HepG2 (cell line): ENCODE data around the gene CARMIL3. TPM values are rescaled to one million over a fixed set of nuclear protein-coding genes. Genes with fewer than 3 reads are reported as not detected.
A peak's percentile ranks its signal among the peaks of the same experiment; 100 is the strongest.

Experiments
- AGO2 ChIP-seq: fragments of 200-400 bp; formaldehyde crosslinking; optimal IDR thresholded peaks from 2 replicates; pipeline ENCODE3; 2017; ENCODE audit warnings: mild to moderate bottlenecking, low read depth, low read length, moderate library complexity
- EED ChIP-seq: sonication (generic); formaldehyde crosslinking; IDR thresholded peaks from 2 replicates; pipeline ENCODE4 v1.5.0; 2020; ENCODE audit warnings: mild to moderate bottlenecking, missing genetic modification reagents
- ETV5 ChIP-seq: IDR thresholded peaks from 2 replicates; pipeline ENCODE4 v1.6.1; 2018; ENCODE audit warnings: missing biosample characterization, missing genetic modification reagents, inconsistent platforms, borderline replicate concordance
- GZF1 ChIP-seq: sonication (generic); formaldehyde crosslinking; IDR thresholded peaks from 2 replicates; pipeline ENCODE4 v1.5.1; 2020; ENCODE audit warnings: mild to moderate bottlenecking, missing genetic modification reagents
- KDM5A ChIP-seq: fragments of 200-600 bp; sonication (generic); IDR thresholded peaks from 2 replicates; pipeline ENCODE4 v1.7.0; 2018; ENCODE audit warnings: antibody characterized with exemption, mild to moderate bottlenecking, low read length, borderline replicate concordance
- MTF1 ChIP-seq: sonication (generic); formaldehyde crosslinking; IDR thresholded peaks from 2 replicates; pipeline ENCODE4 v1.5.0; 2020; ENCODE audit warnings: missing genetic modification reagents
- MXI1 ChIP-seq: IDR thresholded peaks from 3 replicates; pipeline ENCODE4 v1.6.1; 2012; ENCODE audit warnings: low read depth, low read length, inconsistent platforms, borderline replicate concordance
- PAWR ChIP-seq: sonication (generic); formaldehyde crosslinking; IDR thresholded peaks from 2 replicates; pipeline ENCODE4 v1.4.0; 2020; ENCODE audit warnings: missing genetic modification reagents, mild to moderate bottlenecking, borderline replicate concordance
- POLR2AphosphoS2 ChIP-seq: IDR thresholded peaks from 2 replicates; pipeline ENCODE4 v1.6.1; 2011; ENCODE audit warnings: low read depth, low read length, improper control_type of control experiment
- RARG ChIP-seq: sonication (generic); formaldehyde crosslinking; IDR thresholded peaks from 2 replicates; pipeline ENCODE4 v1.4.0; 2020; ENCODE audit warnings: low read depth, mild to moderate bottlenecking, missing genetic modification reagents
- SIN3A ChIP-seq: IDR thresholded peaks from 2 replicates; pipeline ENCODE4 v1.6.1; 2011; ENCODE audit warnings: low read depth, mild to moderate bottlenecking, control low read depth, low read length, borderline replicate concordance
- TBP ChIP-seq: sonication (generic); formaldehyde crosslinking; IDR thresholded peaks from 2 replicates; pipeline ENCODE4 v1.5.0; 2020; ENCODE audit warnings: missing genetic modification reagents
- U2AF1 ChIP-seq: fragments of 200-400 bp; formaldehyde crosslinking; optimal IDR thresholded peaks from 2 replicates; pipeline ENCODE3; 2017; ENCODE audit warnings: mild to moderate bottlenecking, low read depth, low read length
- ZNF20 ChIP-seq: sonication (generic); formaldehyde crosslinking; IDR thresholded peaks from 2 replicates; pipeline ENCODE4 v1.4.0; 2020; ENCODE audit warnings: mild to moderate bottlenecking, moderate library complexity, missing genetic modification reagents
- ZNF317 ChIP-seq: sonication (generic); formaldehyde crosslinking; IDR thresholded peaks from 2 replicates; pipeline ENCODE4 v1.5.0; 2020; ENCODE audit warnings: mild to moderate bottlenecking, missing genetic modification reagents
- ZNF383 ChIP-seq: sonication (generic); formaldehyde crosslinking; IDR thresholded peaks from 2 replicates; pipeline ENCODE4 v1.4.0; 2020; ENCODE audit warnings: missing genetic modification reagents, mild to moderate bottlenecking, borderline replicate concordance
- ZNF546 ChIP-seq: sonication (generic); formaldehyde crosslinking; conservative IDR thresholded peaks from 2 replicates; pipeline ENCODE4 v1.8.1; 2023; ENCODE audit warnings: mild to moderate bottlenecking, missing genetic modification reagents
- ZZZ3 ChIP-seq: sonication (generic); formaldehyde crosslinking; IDR thresholded peaks from 2 replicates; pipeline ENCODE4 v1.4.0; 2020; ENCODE audit warnings: missing genetic modification reagents, mild to moderate bottlenecking, borderline replicate concordance
- polyA plus RNA-seq, 8 experiments: library from polyadenylated mRNA; depleted of rRNA in 3 of 8; stranded (reverse) in 7 of 8; unstranded in 1 of 8; fragments of >200 nt; fragmentation: Illumina TruSeq in 4 of 8; extraction: Trizol in 4 of 8; gene quantifications; 2 replicates each; pipeline versions ENCODE4 v1.2.1 to v1.2.3, GENCODE V29; 2011 to 2016; ENCODE audit warnings: low read depth in 4 of 8, missing spikeins in 1 of 8, mixed read lengths in 1 of 8; ENCODE audit not compliant: insufficient read depth in 1 of 8
- total RNA-seq, 5 experiments: library from RNA; depleted of rRNA; stranded (reverse); fragments of >200 nt; fragmentation: Illumina TruSeq; extraction: Trizol; gene quantifications; 2 replicates each; pipeline ENCODE4 v1.2.3, GENCODE V29; 2016; ENCODE audit warnings: low read depth in 1 of 5
- TF ChIP-seq, protein P1 (sequence below): sonication (generic); formaldehyde crosslinking; IDR thresholded peaks from 2 replicates; pipeline ENCODE4 v1.4.0; 2020; ENCODE audit warnings: mild to moderate bottlenecking, missing genetic modification reagents
- TF ChIP-seq, protein P2 (sequence below): sonication (generic); formaldehyde crosslinking; IDR thresholded peaks from 2 replicates; pipeline ENCODE4 v1.4.0; 2020; ENCODE audit warnings: missing genetic modification reagents
- TF ChIP-seq, protein P3 (sequence below): sonication (generic); formaldehyde crosslinking; IDR thresholded peaks from 2 replicates; pipeline ENCODE4 v1.4.0; 2020; ENCODE audit warnings: missing genetic modification reagents, low read depth, mild to moderate bottlenecking, borderline replicate concordance

CARMIL3 gene
- total and polyA plus RNA-seq, 2 of the 13 experiments (the other 11 are each of a cell fraction or from before 2014, with no cell fraction given), result 0.27 to 0.55 TPM

DNA sequence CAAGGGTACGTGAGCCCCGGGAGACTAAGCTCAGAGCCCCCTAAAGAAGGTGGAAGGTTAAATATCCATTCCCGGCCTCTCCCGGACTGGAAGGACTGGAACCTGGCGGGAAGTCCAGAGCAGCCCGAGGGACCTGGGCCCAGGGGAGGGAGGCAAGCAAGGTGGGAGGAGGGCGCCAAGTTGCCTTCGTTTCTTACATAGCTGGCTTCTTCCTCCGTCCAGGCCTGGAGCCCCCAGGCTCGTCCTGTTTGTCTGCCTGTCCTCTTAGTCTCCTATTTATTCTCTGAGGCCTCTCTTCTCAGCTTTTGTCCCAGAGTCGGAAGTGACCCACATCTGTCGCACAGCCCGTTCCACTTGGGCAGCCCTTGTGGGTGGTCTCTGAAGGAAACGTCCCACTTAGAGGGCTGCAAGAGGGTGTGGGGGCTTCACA lies 43.0 kb downstream of the CARMIL3 start (continued):
- TF ChIP-seq TBP (CRISPR knock-in tag) (no peak), ZNF20 (peak; percentile 82; the same call in 1 of the 2 replicates), ZNF546 (CRISPR knock-in tag) (no peak), MTF1 (CRISPR knock-in tag) (no peak), PAWR (CRISPR knock-in tag) (peak; percentile 27; the same call in 1 of the 2 replicates), ETV5 (CRISPR knock-in tag) (no peak), ZNF383 (peak; percentile 97), KDM5A (peak; percentile 21; the same call in 1 of the 2 replicates), ZZZ3 (CRISPR knock-in tag) (0 out of 2 replicates have a peak, but pooled peaks have one; percentile 16), RARG (0 out of 2 replicates have a peak, but pooled peaks have one; percentile 80), GZF1 (CRISPR knock-in tag) (no peak), MXI1 (0 out of 3 replicates have a peak, but pooled peaks have one; percentile 33), EED (CRISPR knock-in tag) (peak; percentile 69; the same call in 1 of the 2 replicates), SIN3A (0 out of 2 replicates have a peak, but pooled peaks have one; percentile 7), U2AF1 (peak; percentile 13), POLR2AphosphoS2 (no peak), ZNF317 (CRISPR knock-in tag) (no peak), AGO2 (peak; percentile 63)
- TF ChIP-seq, protein P1, sequence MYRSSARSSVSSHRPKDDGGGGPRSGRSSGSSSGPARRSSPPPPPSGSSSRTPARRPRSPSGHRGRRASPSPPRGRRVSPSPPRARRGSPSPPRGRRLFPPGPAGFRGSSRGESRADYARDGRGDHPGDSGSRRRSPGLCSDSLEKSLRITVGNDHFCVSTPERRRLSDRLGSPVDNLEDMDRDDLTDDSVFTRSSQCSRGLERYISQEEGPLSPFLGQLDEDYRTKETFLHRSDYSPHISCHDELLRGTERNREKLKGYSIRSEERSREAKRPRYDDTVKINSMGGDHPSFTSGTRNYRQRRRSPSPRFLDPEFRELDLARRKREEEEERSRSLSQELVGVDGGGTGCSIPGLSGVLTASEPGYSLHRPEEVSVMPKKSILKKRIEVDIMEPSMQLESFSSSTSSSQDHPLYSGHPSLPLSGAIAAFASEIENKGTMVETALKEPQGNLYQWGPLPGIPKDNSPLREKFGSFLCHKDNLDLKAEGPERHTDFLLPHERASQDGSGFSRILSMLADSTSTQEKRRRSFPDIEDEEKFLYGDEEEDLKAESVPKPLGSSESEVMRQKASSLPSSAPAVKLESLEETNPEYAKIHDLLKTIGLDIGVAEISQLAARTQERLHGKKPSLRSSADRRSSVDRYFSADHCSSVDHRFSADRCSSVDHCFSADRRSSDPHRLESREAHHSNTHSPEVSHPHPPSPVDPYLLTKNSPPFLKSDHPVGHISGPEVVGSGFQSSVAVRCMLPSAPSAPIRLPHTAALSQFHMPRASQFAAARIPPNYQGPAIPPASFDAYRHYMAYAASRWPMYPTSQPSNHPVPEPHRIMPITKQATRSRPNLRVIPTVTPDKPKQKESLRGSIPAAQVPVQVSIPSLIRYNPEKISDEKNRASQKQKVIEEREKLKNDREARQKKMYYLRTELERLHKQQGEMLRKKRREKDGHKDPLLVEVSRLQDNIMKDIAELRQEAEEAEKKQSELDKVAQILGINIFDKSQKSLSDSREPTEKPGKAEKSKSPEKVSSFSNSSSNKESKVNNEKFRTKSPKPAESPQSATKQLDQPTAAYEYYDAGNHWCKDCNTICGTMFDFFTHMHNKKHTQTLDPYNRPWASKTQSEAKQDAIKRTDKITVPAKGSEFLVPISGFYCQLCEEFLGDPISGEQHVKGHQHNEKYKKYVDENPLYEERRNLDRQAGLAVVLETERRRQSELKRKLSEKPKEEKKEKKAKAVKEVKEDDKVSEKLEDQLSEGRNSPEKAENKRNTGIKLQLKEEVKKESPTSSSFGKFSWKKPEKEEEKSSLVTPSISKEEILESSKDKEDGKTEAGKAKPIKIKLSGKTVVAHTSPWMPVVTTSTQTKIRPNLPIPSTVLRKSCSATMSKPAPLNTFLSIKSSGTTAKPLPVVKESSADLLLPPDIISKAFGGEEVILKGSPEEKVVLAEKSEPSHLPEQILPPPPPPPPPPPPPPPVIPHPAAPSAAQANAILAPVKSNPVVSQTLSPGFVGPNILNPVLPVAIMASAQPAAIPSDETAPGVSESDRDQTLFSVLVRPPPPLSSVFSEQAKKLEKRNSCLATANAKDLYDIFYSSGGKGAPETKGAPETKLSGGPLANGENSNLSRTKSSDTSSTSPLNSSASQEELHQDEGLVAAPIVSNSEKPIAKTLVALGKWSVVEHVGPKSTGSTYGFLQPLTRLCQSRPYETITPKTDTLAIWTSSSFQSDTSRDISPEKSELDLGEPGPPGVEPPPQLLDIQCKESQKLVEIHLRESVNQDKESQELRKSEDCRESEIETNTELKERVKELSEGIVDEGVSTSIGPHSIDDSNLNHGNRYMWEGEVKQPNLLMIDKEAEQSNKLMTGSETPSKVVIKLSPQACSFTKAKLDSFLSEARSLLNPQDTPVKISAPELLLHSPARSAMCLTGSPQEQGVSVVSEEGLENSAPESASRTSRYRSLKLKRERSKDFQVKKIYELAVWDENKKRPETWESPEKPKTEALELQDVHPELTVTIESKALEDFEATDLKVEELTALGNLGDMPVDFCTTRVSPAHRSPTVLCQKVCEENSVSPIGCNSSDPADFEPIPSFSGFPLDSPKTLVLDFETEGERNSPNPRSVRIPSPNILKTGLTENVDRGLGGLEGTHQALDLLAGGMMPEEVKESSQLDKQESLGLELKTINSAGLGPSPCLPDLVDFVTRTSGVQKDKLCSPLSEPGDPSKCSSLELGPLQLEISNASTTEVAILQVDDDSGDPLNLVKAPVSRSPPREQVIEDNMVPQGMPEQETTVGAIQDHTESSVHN, result no peak
- TF ChIP-seq, protein P2, sequence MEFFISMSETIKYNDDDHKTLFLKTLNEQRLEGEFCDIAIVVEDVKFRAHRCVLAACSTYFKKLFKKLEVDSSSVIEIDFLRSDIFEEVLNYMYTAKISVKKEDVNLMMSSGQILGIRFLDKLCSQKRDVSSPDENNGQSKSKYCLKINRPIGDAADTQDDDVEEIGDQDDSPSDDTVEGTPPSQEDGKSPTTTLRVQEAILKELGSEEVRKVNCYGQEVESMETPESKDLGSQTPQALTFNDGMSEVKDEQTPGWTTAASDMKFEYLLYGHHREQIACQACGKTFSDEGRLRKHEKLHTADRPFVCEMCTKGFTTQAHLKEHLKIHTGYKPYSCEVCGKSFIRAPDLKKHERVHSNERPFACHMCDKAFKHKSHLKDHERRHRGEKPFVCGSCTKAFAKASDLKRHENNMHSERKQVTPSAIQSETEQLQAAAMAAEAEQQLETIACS (CRISPR knock-in tag), result no peak
- TF ChIP-seq, protein P3, sequence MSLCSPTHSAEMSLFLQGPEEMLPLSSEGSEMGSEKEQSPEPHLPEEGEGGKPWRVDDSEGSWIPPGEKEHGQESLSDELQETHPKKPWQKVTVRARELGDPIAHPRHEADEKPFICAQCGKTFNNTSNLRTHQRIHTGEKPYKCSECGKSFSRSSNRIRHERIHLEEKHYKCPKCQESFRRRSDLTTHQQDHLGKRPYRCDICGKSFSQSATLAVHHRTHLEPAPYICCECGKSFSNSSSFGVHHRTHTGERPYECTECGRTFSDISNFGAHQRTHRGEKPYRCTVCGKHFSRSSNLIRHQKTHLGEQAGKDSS, result no peak
